ENCODE data around the gene ADGRB3. TPM values are rescaled to one million over a fixed set of nuclear protein-coding genes. Genes with fewer than 3 reads are reported as not detected.
"Not testable (repeated sequence)": the region's sequence is repeated elsewhere in the genome, so short reads cannot be mapped to it uniquely, and the experiment has no call there.

The ADGRB3 gene
- polyA plus RNA-seq, 3 donors = 0.08 to 0.46 (median 0.11) TPM

- no peak overlapping the region for H3K27ac ChIP-seq (ENCODE audit: low read depth, low read length)
- 37 to 76% (median 73%) methylated on average over 2 of the region's 2 CpGs for WGBS, 3 donors
Observed at GRCh38 chr6:68641172-68641571, 6.1 kb downstream of the ADGRB3 start.

DNA sequence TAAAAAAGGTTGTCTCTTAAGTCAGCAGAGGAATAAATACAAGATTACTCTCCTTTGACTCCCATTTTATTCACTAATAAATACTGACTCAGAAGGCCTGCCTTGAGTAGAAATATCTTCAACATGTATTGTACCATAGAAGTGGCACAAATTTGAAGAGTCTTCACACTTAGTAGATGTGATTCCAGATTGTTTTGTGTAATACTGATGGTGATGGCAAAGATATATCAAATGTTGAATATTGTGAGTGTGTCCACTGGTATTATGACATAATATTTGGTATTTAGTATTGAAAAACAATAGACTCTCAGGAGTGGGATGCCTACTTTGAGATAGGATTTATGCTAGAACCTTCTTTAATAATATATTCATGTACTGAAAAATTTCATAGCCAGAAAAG lies 7.0 kb downstream of the ADGRB3 start:
- H3K27ac ChIP-seq (ENCODE audit: low read depth, low read length) = no peak overlapping the region

- no peak overlapping the region for H3K27ac ChIP-seq (ENCODE audit: low read depth, low read length)
Observed at GRCh38 chr6:68642977-68643376, 7.9 kb downstream of the ADGRB3 start.

DNA sequence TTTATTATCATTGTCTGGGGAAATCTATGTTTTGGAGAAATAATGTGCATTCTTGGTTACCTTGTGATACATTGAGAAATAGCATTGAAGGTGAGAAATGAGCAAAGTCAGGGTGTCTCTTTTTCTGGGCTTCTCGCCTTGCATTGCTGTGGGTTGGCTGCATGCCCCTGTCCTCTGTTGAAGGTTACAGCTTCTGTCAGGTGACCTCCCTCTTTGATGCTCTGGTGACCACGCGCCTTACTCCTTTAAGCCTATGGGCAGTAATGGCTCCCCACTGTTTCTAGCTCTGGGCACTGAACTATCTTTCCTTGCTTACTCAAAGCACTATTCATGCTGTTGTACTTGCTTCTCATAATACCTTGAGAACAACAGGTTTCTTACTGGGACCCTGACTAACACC lies 14.6 kb downstream of the ADGRB3 start:
- 81 to 94% (median 90%) methylated on average over 3 of the region's 3 CpGs for WGBS, 3 donors
- H3K27ac ChIP-seq (ENCODE audit: low read depth, low read length) = no peak overlapping the region

More at GRCh38 chr6:68642977-68643376, 7.9 kb downstream of the ADGRB3 start:
- 90 to 91% (median 91%) methylated on average over 1 of the region's 1 CpG for WGBS, 3 donors

DNA sequence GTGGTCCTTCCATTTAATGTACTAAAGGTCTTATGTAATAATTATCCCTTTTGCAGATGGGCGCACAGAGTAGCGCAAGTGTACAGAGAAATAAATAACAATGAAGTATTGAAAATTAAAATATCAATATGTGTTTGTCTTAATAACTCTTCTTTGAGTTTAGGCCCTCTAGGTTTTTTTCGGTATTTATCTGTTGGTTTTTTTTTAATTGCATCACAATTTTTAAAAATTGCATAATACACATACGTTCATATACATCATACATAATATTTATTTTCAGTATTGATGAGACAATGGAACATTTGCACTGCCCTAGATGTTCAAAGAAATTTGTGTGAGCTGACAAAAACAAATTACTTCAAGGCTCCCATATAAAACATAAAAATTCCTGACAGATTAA lies 15.1 kb downstream of the ADGRB3 start:
- WGBS, 3 donors = 87 to 90% (median 89%) methylated on average over 4 of the region's 4 CpGs
- H3K27ac ChIP-seq (ENCODE audit: low read depth, low read length) = no peak overlapping the region

DNA sequence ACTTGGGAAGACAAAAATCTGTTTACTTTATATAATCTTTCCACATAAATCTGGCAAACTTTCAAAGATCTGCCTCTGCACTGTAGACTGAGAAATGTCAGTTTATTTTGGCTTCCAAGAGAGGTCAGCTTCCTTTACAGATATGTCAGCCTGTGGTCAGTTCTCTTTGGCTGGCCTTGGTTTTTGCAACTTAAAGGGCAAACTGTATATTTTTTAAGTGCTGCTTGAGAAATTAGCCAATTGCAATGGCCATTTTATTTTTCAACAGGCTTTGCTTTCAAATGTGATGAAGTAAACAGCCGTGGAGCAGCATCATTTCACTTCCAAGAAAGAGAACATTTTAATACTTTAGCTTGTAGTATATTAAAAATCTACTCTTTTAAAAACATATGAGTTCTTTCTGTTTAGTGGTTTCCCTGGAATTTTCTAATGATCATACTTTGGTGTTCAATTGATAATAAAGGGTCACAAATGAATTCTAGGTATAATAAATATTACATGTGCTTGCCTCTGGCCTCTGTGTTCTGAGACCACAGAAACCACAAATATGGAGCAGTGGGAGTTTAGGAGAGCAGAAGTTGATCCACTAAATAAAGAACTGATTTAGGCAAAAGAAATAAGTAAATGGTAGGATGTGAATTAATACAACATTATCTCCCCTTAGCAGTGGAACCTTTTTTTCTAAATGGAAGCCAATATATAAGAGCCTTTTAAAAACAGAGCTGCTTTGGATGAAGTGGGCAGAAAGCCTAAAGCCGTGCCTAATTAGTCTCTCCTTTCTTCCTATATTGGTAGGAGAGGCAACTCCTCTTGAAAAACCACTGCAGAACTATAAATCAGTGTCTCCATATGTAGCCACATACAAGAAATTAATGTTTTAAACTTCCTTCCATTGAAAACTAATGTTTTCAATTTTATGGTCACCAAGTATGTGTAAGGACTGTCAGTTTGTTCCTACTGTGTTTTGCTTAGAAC lies 16.2 kb downstream of the ADGRB3 start:
- WGBS, 3 donors = 51 to 68% (median 53%) methylated on average over 2 of the region's 2 CpGs
- H3K27ac ChIP-seq (ENCODE audit: low read depth, low read length) = no peak overlapping the region

DNA sequence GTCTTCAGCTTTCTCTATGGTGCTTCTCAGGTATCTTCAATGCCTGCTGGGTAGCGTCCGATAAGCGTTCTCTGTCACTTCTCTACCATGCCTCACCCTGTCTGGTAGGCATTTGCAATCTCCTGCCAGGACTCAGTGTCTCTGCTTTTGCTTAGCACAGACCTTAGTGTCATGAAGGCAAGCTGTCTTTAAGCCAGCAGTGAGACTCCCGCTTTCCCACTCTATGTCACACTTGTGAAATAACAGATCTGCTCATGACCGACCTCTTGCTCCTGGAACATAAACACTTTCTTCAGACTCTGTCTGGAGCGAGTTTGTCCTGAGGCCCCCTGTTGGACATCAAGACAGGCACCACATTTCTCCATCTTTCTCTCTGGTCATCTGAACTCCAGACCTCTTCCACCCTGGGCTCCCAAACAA lies 17.0 kb downstream of the ADGRB3 start:
- WGBS, 3 donors = 76 to 87% (median 83%) methylated on average over 6 of the region's 6 CpGs
- H3K27ac ChIP-seq (ENCODE audit: low read depth, low read length) = no peak overlapping the region

- no peak overlapping the region for H3K27ac ChIP-seq (ENCODE audit: low read depth, low read length)
- WGBS, 3 donors = 53 to 67% (median 57%) methylated on average over 3 of the region's 3 CpGs
Observed at GRCh38 chr6:68653074-68653705, 18.1 kb downstream of the ADGRB3 start.

DNA sequence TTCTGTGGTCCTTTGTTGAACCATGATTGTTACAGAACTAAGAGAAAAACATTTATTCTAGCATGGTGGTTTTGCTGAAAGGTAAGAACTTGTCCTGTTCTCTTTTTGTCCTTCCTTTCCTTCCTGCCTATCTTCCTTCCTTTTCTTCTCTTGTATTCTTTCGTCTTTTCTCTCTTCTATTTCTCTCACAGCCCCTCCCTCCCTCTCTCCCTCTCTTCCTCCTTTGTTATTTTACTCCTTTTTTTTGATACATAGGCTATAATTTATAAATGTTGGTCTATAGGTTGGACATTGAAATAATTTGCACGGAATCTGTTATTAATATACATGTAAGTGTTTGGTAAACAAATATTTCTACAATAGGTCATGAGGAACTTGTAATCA lies 18.6 kb downstream of the ADGRB3 start:
- 65 to 67% (median 66%) methylated on average over 2 of the region's 2 CpGs for WGBS, 3 donors
- no peak overlapping the region for H3K27ac ChIP-seq (ENCODE audit: low read depth, low read length)

DNA sequence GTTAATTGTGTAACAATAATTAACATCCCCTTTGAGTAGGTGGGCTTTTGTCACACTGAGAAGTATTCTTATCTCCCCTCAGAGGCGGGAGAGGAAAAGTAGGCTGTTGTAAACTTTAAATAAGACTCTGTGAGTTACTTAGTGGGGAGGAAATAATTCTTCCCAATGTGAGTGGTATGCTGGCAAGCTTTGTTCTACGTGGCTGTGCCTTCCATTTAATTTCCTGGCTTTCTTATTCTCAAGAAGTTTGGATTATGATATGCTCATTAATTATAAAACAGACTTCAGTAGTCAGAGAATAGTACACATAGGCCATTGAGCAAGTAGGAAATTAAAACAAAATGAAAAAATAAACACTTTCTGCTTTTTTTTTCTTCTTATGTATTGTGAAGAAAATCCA lies 19.1 kb downstream of the ADGRB3 start:
- 43 to 62% (median 60%) methylated on average over 2 of the region's 2 CpGs for WGBS, 3 donors
- no peak overlapping the region for H3K27ac ChIP-seq (ENCODE audit: low read depth, low read length)

- no peak overlapping the region for H3K27ac ChIP-seq (ENCODE audit: low read depth, low read length)
- WGBS, 3 donors = 23 to 75% (median 70%) methylated on average over 1 of the region's 1 CpG
Observed at GRCh38 chr6:68655028-68655427, 19.9 kb downstream of the ADGRB3 start.

GRCh38 chr6:68657374-68658139 lies 22.5 kb downstream of the ADGRB3 start:
- H3K27ac ChIP-seq (ENCODE audit: low read depth, low read length) = no peak overlapping the region
- WGBS, 3 donors = 61 to 73% (median 67%) methylated on average over 3 of the region's 3 CpGs

GRCh38 chr6:68658338-68658737 lies 23.3 kb downstream of the ADGRB3 start:
- no peak overlapping the region for H3K27ac ChIP-seq (ENCODE audit: low read depth, low read length)
- 25 to 72% (median 62%) methylated on average over 2 of the region's 2 CpGs for WGBS, 3 donors

DNA sequence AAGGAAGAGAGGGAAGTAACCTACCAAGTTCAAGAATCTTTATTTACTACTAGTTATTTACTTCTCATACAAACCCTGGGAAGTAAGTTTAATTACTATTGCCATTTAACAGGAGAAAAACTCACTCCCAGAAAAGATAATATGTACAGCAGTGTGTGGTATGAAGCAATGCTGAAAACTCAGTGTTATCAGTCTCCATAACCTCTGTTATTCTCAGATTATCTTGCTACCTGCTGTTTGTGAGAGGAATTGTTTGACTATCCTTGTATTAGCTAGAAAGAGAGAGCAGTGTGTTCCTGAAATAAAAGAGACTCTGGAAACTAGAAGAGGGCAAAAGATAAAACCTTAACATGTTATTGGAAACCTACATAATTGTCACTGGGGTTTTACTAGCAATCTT lies 38.2 kb downstream of the ADGRB3 start:
- no peak overlapping the region for H3K27ac ChIP-seq (ENCODE audit: low read depth, low read length)

DNA sequence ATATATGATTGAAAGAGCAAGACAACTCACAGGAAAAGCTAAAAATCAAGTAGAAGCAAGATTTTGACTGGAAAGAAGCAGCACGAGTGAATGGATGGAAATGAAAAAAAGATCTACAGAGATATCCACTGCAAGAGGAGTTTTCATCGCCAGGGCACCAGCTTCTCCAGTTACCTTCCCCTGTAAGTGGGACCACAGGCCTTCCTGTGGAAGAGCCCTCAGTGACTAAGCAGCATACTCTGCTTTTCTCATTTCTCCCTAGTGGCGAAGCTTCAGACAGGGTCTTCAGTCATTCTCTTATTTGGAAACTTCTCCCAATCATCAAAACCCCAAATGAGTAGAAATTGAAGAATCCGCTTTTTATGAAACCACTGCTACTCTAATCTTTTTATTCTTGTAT lies 40.5 kb downstream of the ADGRB3 start:
- no peak overlapping the region for H3K27ac ChIP-seq (ENCODE audit: low read depth, low read length)
- WGBS, 3 donors = 72 to 75% (median 73%) methylated on average over 4 of the region's 4 CpGs

DNA sequence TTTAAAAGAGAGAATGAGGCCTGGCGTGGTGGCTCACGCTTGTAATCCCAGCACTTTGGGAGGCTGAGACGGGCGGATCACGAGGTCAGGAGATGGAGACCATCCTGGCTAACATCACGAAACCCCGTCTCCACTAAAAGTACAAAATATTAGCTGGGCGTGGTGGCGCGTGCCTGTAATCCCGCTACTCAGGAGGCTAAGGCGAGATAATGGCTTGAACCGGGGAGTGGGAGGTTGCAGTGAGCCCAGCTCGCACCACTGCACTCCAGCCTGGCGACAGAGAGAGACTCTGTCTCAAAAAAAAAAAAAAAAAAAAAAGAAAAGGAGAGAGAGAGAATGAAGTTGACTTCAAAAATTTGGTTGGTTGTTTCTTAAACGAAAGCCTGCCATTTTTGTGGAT lies 41.0 kb downstream of the ADGRB3 start:
- WGBS, 3 donors = 80 to 95% (median 95%) methylated on average over 16 of the region's 16 CpGs
- H3K27ac ChIP-seq (ENCODE audit: low read depth, low read length) = not testable (repeated sequence)

GRCh38 chr6:68677058-68677457 lies 42.0 kb downstream of the ADGRB3 start:
- no peak overlapping the region for H3K27ac ChIP-seq (ENCODE audit: low read depth, low read length)
- 59 to 76% (median 66%) methylated on average over 3 of the region's 3 CpGs for WGBS, 3 donors

DNA sequence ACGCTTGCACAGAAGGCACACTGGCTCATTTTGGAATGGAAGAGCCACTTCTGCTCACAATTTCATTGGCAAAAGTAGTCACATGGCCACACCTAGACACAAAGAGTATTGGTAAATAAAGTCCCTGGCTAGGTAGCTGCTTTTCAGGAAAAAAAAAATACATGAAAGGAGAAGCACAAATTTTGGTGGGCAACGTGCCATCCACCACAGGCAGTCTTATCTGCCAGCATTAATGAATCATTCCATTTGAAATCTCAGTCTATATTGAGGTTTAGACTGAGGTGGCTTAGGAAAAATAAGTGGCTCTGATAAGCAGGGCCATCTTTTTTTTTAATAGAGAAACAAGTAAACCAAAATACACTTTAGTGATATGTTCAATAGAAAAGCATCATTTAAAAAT lies 44.3 kb downstream of the ADGRB3 start:
- no peak overlapping the region for H3K27ac ChIP-seq (ENCODE audit: low read depth, low read length)
- 55 to 73% (median 64%) methylated on average over 2 of the region's 2 CpGs for WGBS, 3 donors

DNA sequence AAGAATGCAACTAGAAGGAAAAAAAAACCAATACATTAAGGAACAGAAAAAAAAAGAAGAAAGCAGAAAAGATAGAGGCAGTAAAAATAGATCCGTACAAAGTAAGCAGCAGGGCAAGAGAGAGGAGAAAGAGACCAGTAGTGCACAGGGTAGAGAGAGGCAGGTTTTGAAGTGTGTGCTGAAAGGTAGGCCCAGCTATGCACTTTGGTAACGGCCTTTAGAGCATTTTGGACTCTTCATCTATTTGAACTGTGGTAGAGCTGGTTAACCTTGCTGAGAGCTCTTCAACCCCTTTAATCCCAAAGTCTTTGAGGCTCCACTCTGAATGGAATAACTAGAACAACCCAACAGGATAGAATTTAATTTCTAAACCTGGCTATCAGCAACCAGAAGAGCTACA lies 45.2 kb downstream of the ADGRB3 start:
- 79 to 97% (median 88%) methylated on average over 2 of the region's 2 CpGs for WGBS, 3 donors
- H3K27ac ChIP-seq (ENCODE audit: low read depth, low read length) = no peak overlapping the region

Data from adipose tissue (tissue), 3 donors.